GM19468 (cell line): ENCODE measurements around the gene UBE2Q1.

Experiments used
- ATAC-seq: cut with Tn5 transposase; IDR thresholded peaks from one replicate; pipeline ENCODE4 v1.9.1; 2021; ENCODE audit warnings: mild to moderate bottlenecking, moderate library complexity, moderate number of reproducible peaks; ENCODE audit not compliant: unreplicated experiment; ENCODE audit errors: extremely low read depth

UBE2Q1 gene

DNA sequence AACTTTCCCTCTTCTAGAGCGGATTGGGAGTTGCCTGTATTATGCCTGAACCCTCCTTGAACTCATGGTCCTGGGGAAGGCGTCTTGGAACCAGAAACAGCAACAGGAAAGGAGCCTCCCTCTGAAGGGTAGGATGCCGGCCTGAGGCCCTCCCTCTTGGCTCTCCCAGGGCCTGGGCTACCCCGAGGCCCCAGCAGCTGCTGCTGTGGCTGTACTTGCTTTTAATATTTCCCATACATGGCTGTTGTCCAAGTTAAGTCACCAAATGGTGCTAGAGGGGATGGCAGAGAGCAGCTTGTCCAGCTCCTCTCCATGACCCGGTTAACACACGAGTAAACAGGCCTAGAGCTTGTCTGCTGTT is 19.6 kb upstream of the UBE2Q1 start:
- no peak for ATAC-seq

DNA sequence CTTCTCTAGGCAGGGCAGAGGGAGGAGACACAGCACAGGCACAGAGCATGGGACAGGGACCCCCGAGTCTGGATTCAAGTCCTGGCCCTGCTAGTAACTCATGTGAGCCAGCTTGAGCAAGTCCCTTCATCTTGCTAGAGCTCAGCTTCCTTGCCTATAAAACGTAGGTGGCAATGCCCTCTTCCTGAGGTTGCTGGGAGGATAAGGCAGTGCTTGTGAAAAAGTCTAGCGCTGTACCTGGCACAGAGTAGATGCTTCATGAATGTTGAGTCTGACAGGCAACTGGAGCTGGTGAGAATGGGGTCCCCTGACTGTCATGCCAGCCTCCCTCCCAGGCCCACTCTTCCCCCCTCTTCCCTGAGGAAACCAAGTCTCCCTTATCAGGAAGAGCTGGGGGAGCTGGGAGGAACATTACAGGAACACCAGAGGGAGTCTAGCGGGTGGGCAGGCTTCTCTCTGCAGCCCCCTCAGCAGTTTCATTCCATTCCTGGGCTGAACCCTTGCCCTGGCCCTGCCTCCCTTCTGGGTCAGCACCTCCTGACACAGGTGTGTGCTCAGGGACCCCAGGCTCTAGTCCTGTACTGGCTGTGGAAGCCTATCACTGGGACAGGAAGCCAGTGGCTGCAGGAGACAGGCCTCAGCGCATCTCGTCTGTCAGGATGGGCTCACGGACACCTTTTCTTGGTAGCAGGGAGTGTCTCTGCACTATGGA is 19.0 kb upstream of the UBE2Q1 start:
- no peak for ATAC-seq

DNA sequence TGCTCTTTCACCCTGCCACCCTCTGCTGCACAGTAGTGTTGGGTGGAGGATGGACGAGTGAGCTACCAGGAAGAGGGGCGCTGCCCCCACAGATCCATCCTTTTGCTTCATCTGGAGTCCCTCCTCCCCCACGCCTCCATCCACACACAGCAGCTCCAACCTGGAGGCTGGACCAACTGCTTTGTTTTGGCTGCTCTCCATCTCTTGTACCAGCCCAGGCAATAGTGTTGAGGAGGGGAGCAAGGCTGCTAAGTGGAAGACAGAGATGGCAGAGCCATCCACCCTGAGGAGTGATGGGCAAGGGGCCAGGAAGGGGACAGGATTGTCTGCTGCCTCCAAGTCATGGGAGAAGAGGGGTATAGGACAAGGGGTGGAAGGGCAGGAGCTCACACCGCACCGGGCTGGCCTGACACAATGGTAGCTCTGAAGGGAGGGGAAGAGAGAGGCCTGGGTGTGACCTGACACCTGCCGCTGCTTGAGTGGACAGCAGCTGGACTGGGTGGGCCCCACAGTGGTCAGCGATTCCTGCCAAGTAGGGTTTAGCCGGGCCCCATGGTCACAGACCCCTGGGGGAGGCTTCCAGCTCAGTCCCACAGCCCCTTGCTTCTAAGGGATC is 17.6 kb upstream of the UBE2Q1 start:
- no peak for ATAC-seq

DNA sequence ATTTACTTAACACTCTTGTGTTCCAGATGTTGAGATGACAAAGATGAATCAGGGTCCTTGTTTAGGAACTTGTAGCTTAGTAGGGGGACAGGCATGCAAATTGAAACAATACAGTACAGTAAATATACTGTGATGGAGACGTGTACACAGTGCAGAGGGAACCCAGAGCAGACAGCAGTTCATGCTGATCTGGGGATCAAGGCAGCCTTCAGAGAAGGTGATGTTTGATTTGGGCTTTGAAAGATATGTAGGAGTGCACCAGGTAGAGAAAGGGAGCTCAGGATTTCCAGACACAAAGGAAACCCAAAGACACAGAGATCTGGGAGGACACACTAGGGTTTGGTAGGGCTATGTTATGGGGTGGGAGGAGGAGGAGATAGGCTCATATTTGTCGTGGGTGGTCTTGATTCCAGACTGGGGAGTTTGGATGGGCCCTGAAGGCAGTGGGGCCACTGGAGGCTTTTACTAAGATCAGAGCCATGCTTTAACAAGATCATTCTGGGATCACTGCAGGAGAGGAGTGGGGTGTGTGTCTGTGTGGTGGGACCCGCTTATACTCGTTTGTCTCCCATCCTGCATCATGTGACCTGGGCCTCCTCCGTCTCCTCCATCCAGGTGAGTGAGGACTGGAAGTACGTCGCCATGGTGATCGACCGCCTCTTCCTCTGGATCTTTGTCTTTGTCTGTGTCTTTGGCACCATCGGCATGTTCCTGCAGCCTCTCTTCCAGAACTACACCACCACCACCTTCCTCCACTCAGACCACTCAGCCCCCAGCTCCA is 16.9 kb upstream of the UBE2Q1 start:
- ATAC-seq = no peak

DNA sequence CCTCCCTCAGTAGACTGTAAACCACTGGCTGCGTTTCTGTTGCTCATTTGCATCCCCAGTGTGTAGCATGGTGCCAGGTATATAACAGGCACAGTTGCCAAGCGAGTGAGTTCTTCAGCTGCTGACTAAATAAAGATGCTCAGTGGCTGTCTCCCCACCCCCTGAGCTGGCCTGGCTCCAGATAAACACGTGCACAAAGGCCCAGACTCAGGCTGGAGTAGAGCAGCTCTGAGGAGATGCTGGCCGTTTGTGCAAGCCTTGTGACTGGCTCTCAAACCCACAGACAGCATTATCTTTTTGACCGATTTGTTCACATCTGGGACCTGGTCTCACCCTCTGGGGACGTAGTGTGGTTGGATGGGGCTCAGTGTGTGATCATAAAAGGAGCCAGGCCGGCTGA is 16.3 kb upstream of the UBE2Q1 start:
- ATAC-seq = no peak

DNA sequence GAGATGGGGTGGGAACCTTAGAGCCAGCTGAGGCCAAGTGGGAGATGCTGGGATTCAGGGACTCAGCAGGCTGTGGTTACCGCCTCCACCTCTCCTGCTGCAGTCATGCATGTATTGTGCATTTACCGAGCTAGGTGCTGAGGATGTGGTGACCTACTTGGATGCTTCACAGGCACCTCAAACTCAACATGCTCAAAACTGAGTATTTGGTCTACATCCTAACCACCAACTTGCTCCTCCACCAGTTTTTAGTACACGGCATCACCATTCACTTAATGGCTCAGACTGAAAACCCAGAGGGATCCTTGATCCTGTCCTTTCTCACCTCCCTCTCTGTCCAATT is 14.7 kb upstream of the UBE2Q1 start:
- no peak for ATAC-seq

DNA sequence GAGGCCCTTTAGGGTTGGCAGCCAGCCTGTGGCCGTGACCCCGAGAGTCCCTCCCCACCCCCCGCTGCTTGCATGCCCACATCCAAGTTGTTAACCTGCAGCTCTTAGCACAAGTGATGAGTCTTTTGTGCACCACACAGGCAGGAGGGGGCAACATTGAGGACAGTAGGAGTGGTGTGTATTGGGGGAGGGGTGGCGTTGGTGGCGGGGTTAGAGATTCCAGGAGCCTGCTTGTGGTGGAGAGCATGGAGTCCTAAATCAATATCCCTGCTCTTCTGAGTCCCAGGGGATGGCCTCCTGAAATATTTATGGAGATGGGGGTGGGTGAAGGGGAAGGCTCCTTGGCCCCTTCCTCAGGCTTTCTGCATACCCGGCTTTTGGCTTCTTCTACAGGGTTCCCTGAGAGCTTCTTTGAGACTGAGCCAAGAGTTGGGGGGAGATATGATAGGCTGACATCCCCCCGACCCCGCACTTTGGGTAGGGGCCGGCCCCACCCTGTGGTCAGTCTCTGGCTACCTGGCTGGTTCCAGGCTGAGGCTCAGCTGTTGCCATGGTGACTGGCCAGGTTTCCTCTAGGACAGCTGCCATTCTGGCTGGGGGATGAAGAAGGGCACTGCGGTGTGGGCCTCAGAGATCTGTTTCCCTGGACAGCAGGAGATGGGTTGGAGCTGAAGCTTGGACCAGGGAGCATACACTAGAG is 14.2 kb upstream of the UBE2Q1 start:
- no peak for ATAC-seq

DNA sequence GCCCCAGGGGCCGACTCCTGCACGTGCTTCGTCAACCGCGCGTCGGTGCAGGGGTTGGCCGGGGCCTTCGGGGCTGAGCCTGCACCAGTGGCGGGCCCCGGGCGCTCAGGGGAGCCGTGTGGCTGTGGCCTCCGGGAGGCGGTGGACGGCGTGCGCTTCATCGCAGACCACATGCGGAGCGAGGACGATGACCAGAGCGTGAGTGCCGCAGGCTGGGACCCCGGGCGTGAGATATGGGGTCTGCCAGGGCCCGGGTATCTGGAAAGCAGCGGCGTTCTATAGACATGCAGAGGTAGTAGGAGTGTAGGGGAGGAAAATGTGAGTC is 13.5 kb upstream of the UBE2Q1 start:
- no peak for ATAC-seq

DNA sequence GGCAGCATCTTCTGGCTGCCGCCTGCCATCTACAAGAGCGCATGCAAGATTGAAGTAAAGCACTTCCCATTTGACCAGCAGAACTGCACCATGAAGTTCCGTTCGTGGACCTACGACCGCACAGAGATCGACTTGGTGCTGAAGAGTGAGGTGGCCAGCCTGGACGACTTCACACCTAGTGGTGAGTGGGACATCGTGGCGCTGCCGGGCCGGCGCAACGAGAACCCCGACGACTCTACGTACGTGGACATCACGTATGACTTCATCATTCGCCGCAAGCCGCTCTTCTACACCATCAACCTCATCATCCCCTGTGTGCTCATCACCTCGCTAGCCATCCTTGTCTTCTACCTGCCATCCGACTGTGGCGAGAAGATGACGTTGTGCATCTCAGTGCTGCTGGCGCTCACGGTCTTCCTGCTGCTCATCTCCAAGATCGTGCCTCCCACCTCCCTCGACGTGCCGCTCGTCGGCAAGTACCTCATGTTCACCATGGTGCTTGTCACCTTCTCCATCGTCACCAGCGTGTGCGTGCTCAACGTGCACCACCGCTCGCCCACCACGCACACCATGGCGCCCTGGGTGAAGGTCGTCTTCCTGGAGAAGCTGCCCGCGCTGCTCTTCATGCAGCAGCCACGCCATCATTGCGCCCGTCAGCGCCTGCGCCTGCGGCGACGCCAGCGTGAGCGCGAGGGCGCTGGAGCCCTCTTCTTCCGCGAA is 12.9 kb upstream of the UBE2Q1 start:
- ATAC-seq = no peak

DNA sequence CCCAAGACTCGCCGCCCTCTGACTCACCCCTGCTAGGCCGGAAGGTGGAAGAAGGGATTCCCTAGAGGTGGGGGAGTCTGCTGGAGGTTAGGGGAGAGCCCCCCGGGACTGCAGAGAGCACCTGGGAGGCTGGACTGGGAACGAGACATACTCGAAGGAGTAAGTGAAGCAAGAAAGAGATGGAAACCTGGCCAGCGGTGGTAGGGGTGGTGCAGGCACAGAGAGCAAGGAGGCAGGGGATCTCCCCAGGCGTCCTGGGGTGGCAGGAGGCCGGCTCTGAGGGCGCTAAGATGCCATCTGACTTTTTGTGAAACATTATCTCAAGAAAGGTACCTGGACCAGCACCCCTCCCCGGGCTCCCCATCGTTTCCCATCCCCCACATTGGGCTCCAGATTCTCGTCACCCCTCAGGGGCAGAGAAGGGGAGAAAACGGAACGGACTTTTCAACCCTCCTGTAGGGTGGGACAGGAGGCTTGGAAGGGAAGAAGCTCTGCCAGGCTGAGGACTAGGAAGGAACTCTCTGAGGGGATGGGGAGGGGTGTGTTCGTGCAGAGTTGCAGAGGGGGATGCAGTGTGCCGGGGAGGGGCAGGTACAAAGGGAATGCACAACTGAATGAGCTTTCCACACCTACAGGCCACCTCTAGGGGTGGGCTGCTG is 9.8 kb upstream of the UBE2Q1 start:
- no peak for ATAC-seq

DNA sequence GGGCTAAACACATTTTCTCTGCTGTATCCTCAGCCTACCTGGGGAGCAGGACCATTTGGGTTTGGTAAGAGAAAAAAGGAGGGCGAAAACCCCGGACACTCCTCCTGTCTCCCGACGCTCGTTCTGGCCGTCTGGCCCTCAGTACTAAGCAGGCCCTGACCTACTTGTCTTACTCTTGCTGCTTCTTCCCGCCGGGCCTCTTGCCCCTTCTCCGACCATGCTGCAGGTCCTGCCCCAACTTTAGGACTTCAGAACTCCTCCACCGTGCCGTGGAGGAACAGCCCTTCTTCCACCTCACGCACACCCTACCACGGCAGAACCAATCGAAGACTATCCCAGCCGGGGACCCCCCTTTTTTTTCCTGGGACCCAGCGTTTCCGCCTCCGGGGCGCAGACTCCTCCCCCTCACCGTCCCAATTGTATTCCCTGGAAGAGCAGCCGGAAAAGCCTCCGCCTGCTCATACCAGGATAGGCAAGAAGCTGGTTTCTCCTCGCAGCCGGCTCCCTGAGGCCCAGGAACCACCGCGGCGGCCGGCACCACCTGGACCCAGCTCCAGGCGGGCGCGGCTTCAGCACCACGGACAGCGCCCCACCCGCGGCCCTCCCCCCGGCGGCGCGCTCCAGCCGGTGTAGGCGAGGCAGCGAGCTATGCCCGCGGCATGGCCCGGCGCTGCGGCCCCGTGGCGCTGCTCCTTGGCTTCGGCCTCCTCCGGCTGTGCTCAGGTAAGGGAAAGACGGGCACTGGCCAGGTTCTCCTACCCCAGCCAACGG is 9.1 kb upstream of the UBE2Q1 start, which contains the start of gene CHRNB2:
CHRNB2 (plus strand) TSS at position 393 of the 771 bp plus-strand sequence; CDS start at position 660, 267 bp downstream.
- no peak for ATAC-seq

DNA sequence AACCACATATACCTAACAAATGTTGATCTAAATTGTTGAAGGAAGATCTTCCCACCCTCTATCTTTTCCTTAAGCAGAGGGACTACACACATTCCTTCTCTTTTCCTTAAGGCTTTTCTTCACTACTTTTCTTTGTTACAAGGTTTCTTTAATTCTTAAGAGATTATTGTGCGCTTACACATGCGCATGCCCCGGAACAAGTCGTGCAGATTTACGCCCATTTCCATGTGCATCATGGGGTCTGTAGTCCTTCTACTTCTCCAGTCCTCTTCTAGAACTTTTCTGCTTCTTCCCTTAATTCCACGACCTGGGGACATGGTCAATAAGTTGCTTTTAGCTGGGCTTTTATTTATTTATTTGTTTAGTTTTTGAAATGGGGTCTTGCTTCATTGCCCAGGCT is 7.4 kb upstream of the UBE2Q1 start:
- ATAC-seq = no peak

DNA sequence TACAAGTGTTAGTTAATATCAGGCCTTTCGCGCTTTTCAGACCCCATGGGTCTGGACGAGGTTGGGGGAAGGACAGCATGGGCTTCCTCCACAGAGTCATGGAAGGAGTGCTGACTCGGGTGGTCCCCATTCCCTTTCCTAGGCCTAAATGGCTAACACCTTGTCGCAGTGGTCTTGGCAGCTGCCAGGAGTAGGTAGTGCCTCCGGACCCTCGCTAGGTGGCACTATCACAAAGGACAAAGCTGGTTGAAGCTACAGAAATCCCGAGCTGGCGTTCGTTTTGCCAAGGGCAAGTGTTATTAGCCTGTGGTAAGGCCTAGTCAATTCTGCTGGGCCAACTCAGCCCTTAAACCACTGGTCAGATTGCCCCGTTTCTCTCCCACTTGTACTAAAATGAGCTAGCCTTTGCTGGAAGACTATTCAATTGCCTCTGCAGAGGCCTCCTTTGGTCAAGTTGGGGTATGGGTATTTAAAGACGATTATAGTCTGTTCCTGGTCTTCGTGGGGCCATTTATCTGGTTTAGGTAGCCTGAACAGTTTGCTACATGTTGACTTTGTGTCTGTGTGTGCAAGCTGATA is 1.1 kb upstream of the UBE2Q1 start:
- no peak for ATAC-seq

DNA sequence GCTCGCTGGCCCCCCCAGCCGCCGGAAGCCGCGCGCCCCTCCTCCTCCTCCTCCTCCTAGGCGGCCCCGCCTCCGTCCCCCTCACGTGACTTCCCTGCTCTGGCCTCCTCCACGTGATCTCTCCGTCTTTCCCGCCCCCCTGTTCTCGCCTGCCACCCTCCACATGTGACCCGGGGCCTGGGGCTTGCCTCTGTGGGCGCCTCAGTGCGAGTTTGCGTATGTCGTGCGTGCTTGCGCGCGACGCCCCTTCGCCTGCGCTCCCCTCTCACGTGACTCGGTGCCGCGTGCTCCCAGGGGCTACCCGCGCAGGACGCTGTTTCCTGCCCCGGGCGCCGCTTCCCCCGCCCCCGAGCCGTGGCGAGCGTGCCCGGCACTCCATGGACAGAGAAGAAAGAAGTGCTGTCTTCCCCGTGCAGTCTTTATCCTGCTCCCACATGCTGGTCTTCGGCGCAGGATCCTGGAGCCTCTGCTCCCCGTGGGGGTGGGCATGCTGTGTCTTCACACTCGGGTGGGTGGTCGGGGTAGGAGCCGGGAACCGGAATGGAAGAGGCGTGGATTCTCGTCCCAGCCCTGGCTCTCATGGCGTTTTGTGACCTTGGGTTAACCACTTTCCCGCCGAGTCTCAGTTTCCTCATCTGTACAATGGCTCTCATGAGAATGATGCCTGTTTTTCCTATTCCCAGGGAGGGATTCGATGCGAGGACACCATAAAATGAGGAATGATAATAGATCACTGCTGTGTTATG is 431 bp upstream of the UBE2Q1 start:
- peak; percentile 92 for ATAC-seq

DNA sequence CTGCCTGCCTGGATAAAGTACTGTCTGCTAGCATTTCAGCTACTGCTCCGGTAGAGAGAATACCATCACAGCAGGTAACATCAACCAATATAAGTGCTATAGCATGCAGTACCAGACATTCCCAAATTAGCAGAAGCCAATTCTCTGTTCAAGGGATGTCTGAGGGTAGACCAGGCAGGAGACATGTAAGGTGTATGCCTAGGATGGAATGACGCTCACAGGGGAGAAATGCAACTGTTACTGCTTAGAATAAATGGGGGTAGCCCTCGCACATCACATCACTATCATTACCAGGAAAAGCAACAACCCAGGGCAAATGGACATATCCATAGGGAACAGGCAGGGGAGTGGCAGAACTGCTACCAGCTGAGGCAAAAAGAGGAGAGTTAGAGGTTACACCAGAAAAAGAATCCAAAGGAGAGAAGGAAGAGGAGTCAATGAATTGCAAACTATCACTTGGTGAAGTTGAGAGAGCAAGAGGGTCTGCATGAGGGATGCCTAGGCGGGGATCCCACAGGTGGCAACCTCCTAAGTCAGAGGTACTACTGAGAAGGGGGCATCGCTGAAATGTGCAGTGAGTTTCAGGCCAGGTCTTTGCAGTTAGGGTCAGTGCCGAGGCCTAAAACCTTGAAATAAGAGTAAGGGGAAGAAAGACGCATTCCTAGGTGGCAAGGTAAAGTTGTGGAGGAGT is 1.1 kb downstream of the UBE2Q1 start:
- no peak for ATAC-seq

DNA sequence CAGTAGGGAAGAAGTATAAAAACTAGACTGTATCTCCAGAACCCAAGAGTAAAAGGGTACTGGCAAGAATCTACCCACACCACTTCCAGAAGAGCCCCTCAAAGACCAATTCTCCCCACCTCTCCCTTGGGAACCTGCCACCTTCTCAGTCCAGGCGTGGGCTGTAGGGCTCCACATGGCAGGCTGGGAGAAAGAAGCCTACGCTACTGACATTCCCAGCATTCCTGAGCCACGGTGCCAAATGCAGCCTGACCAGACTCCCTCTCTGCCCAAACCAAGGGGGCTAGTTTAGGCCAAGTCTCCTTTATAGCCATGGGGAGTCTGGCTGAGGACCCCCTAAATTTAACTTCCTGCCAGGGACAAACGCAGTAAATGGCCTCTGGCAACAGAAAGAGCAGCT is 2.0 kb downstream of the UBE2Q1 start:
- no peak for ATAC-seq
